Activated B cell treated with CpG ODN at 0.5 μM for 24 hours (primary cell): ENCODE data around the gene RASL10B. TPM values are rescaled to one million over a fixed set of nuclear protein-coding genes. Genes with fewer than 3 reads are reported as not detected.

ENCODE experiments used
- ATAC-seq: fragments of 200-7000 bp; cut with Tn5 transposase; one replicate; pipeline ENCODE4 v1.10.0; 2021; ENCODE audit warnings: low read depth, mild to moderate bottlenecking, moderate library complexity
- CTCF ChIA-PET: fragments of 350-600 bp; sonication (Branson Sonifier 250); formaldehyde crosslinking; loops from one replicate; lab custom pipeline; 2021; ENCODE audit warnings: antibody characterized with exemption; lab: Charles Lee
- POLR2A ChIA-PET: fragments of 350-600 bp; sonication (Branson Sonifier 250); formaldehyde crosslinking; loops from one replicate; lab custom pipeline; 2021; ENCODE audit warnings: antibody characterized with exemption; lab: Charles Lee
- DNase-seq: peaks from one replicate; pipeline ENCODE4 v3.0.0; 2022
- H3K27ac Mint-ChIP-seq: one replicate; pipeline ENCODE4 v1.8.0; 2020; ENCODE audit warnings: mixed read lengths
- H3K27me3 Mint-ChIP-seq: one replicate; pipeline ENCODE4 v1.8.0; 2021; ENCODE audit warnings: mixed read lengths
- H3K36me3 Mint-ChIP-seq: one replicate; pipeline ENCODE4 v1.8.0; 2021; ENCODE audit warnings: low read depth, mixed read lengths
- H3K4me1 Mint-ChIP-seq: one replicate; pipeline ENCODE4 v1.8.0; 2021; ENCODE audit warnings: mixed read lengths
- H3K4me3 Mint-ChIP-seq: one replicate; pipeline ENCODE4 v1.8.0; 2020; ENCODE audit warnings: mild to moderate bottlenecking, mixed read lengths
- H3K9me3 Mint-ChIP-seq: one replicate; pipeline ENCODE4 v1.8.0; 2020; ENCODE audit warnings: mixed read lengths
- CTCF ChIP-seq: fragments of 200-600 bp; IDR thresholded peaks from one replicate; pipeline ENCODE4 v1.8.0; 2022; ENCODE audit warnings: antibody characterized with exemption, mild to moderate bottlenecking
- intact Hi-C: fragments of 100-400 bp; cut with micrococcal nuclease; formaldehyde crosslinking; loops from one replicate; pipeline ENCODE4 v1.15.1; 2024
- total RNA-seq: library from RNA; stranded (reverse); gene quantifications from 2 replicates; pipeline ENCODE4 v1.2.3, GENCODE V29; 2022

Gene RASL10B
- total RNA-seq, 1 donor from 2014 or later = 0.31 TPM

- no peak overlapping the region for H3K27ac Mint-ChIP-seq
- H3K36me3 Mint-ChIP-seq = peaks cover 1% of the 10 kb centered on the region
- peaks cover 4% of the 10 kb centered on the region for H3K27me3 Mint-ChIP-seq
Observed at GRCh38 chr17:35763767-35764122, 32.3 kb downstream of the RASL10B start.

GRCh38 chr17:35764123-35764991 lies 32.9 kb downstream of the RASL10B start:
- DNase-seq (peak; percentile 89), ATAC-seq (peak; percentile 93)
- peaks cover 4% of the 10 kb centered on the region for H3K27me3 Mint-ChIP-seq
- POLR2A ChIA-PET = interaction anchor here (0.5 to 6.7 kb wide), 13 partner anchors 12 to 644 kb away, joined by 3 to 121 read pairs (median 4); partner anchors contain the start of genes PEX12, RAD51D and TAF15
- intact Hi-C loops = loop anchor here (1.0 to 5.0 kb wide), 4 partner anchors 40 to 522 kb away; partner anchors contain the start of genes AP2B1, SLFN5 and TAF15
- peak; percentile 77 for TF ChIP-seq CTCF
- H3K36me3 Mint-ChIP-seq = peaks cover 1% of the 10 kb centered on the region
- H3K4me1 Mint-ChIP-seq = peaks cover 9% of the 10 kb centered on the region
- CTCF ChIA-PET = interaction anchor here (0.8 to 6.0 kb wide), 30 partner anchors 9 to 187 kb away, joined by 3 to 158 read pairs (median 4); partner anchors contain the start of genes GAS2L2, MMP28, PEX12 and RASL10B
- H3K9me3 Mint-ChIP-seq = no peaks in the 10 kb centered on the region
- H3K4me3 Mint-ChIP-seq = peak overlapping the region; percentile 91
- peak overlapping the region; percentile 75 for H3K27ac Mint-ChIP-seq

More at GRCh38 chr17:35763767-35764122, 32.3 kb downstream of the RASL10B start:
- no peaks in the 10 kb centered on the region for H3K9me3 Mint-ChIP-seq
- POLR2A ChIA-PET = interaction anchor here (0.5 to 6.7 kb wide), 12 partner anchors 22 to 1344 kb away, joined by 3 to 121 read pairs (median 4); partner anchors contain the start of genes PEX12, RAD51D and TAF15
- CTCF ChIA-PET = interaction anchor here (0.8 to 6.0 kb wide), 28 partner anchors 8 to 187 kb away, joined by 3 to 158 read pairs (median 4); partner anchors contain the start of genes GAS2L2, MMP28, PEX12 and RASL10B
- DNase-seq = no peak
- peak overlapping the region; percentile 91 for H3K4me3 Mint-ChIP-seq
- intact Hi-C loops = loop anchor here (1.0 to 5.0 kb wide), 4 partner anchors 41 to 521 kb away; partner anchors contain the start of genes AP2B1, SLFN5 and TAF15
- peaks cover 9% of the 10 kb centered on the region for H3K4me1 Mint-ChIP-seq
- ATAC-seq = no peak
- TF ChIP-seq CTCF = no peak

GRCh38 chr17:35765086-35765710 lies 33.8 kb downstream of the RASL10B start:
- Mint-ChIP-seq H3K36me3 (peaks cover 1% of the 10 kb centered on the region), H3K27ac (peak overlapping the region; percentile 75), H3K4me1 (peaks cover 9% of the 10 kb centered on the region), H3K27me3 (peaks cover 4% of the 10 kb centered on the region), H3K4me3 (peak overlapping the region; percentile 91), H3K9me3 (no peaks in the 10 kb centered on the region)
- DNase-seq (no peak), ATAC-seq (no peak)
- intact Hi-C loops = no loop called here
- no peak for TF ChIP-seq CTCF
- ChIA-PET POLR2A (interaction anchor here (1.7 to 6.7 kb wide), 4 partner anchors 37 to 186 kb away, joined by 5 to 121 read pairs (median 10); partner anchors contain the start of genes PEX12 and TAF15), CTCF (interaction anchor here (1.0 to 6.0 kb wide), 11 partner anchors 26 to 152 kb away, joined by 3 to 158 read pairs (median 7); partner anchors contain the start of genes MMP28 and TAF15)

- H3K27ac Mint-ChIP-seq = no peak overlapping the region
- no peaks in the 10 kb centered on the region for H3K9me3 Mint-ChIP-seq
- peaks cover 9% of the 10 kb centered on the region for H3K4me1 Mint-ChIP-seq
- DNase-seq (no peak), ATAC-seq (no peak)
- TF ChIP-seq CTCF = no peak
- intact Hi-C loops = no loop called here
- no peak overlapping the region for H3K4me3 Mint-ChIP-seq
- POLR2A ChIA-PET = interaction anchor here (1.2 to 6.7 kb wide), 2 partner anchors 40 to 43 kb away, joined by 3 to 121 read pairs; partner anchors contain the start of gene TAF15
- H3K36me3 Mint-ChIP-seq = peaks cover 1% of the 10 kb centered on the region
- CTCF ChIA-PET = interaction anchor here (1.8 to 6.0 kb wide), 5 partner anchors 39 to 52 kb away, joined by 4 to 158 read pairs (median 22); partner anchors contain the start of gene TAF15
- peaks cover 4% of the 10 kb centered on the region for H3K27me3 Mint-ChIP-seq
Observed at GRCh38 chr17:35765756-35766488, 34.5 kb downstream of the RASL10B start.
